Heart left ventricle (tissue), 16 donors: ENCODE data around the gene AUH. TPM values are rescaled to one million over a fixed set of nuclear protein-coding genes. Genes with fewer than 3 reads are reported as not detected.

Experiments used
- ATAC-seq, 4 donors: fragments of 200-7000 bp; cut with Tn5 transposase; one replicate each; pipeline ENCODE4 v1.9.1; 2020 to 2022; ENCODE audit warnings: moderate library complexity in 4 of 4, mild to moderate bottlenecking in 3 of 4, moderate number of reproducible peaks in 1 of 4
- DNase-seq, 5 donors: peaks; one replicate each; pipeline ENCODE4 v3.0.0-alpha.2; 2020
- H3K27ac ChIP-seq, 12 donors: fragments of 200-600 bp; sonication (generic) in 4 of 12; one replicate each; pipeline versions ENCODE4 v1.5.0 to v1.8.0; 2016 to 2022; ENCODE audit warnings: mild to moderate bottlenecking in 2 of 12
- H3K27me3 ChIP-seq, 9 donors: fragments of 200-600 bp; sonication (generic) in 2 of 9; one replicate each; pipeline versions ENCODE4 v1.5.1 to v1.8.0; 2016 to 2022; ENCODE audit warnings: mild to moderate bottlenecking in 3 of 9
- H3K36me3 ChIP-seq, 9 donors: fragments of 200-600 bp; sonication (generic) in 2 of 9; one replicate each; pipeline versions ENCODE4 v1.5.0 to v1.8.0; 2018 to 2022; ENCODE audit warnings: mild to moderate bottlenecking in 2 of 9
- H3K4me1 ChIP-seq, 12 donors: fragments of 200-600 bp; sonication (generic) in 4 of 12; one replicate each; pipeline versions ENCODE4 v1.5.0 to v1.8.0; 2016 to 2022; ENCODE audit warnings: mild to moderate bottlenecking in 3 of 12
- H3K4me3 ChIP-seq, 12 donors: fragments of 200-600 bp; sonication (generic) in 4 of 12; one replicate each; pipeline versions ENCODE4 v1.5.0 to v1.8.0; 2017 to 2022; ENCODE audit warnings: mild to moderate bottlenecking in 9 of 12, moderate library complexity in 4 of 12
- H3K9me3 ChIP-seq, 12 donors: fragments of 200-600 bp; sonication (generic) in 4 of 12; one replicate each; pipeline versions ENCODE4 v1.5.0 to v1.8.0; 2016 to 2022; ENCODE audit warnings: mild to moderate bottlenecking in 1 of 12
- CTCF ChIP-seq, 12 donors: fragments of 200-600 bp; sonication (generic) in 4 of 12; IDR thresholded peaks; one replicate each; pipeline versions ENCODE4 v1.5.0 to v1.8.0; 2018 to 2022; ENCODE audit warnings: antibody characterized with exemption in 12 of 12, mild to moderate bottlenecking in 5 of 12
- POLR2A ChIP-seq, 2 donors: fragments of 450-650 bp; IDR thresholded peaks; one replicate each; pipeline ENCODE4 v1.6.1; 2017; ENCODE audit warnings: antibody characterized with exemption in 2 of 2, mild to moderate bottlenecking in 2 of 2, moderate library complexity in 2 of 2
- WGBS, 4 donors: extraction: QIAGEN DNeasy Blood & Tissue Kit in 2 of 4; methylation state at CpG; one replicate each; pipeline versions ENCODE4 v1.1.5 to v1.1.7; 2013 to 2018; 5-methylcytosine and 5-hydroxymethylcytosine counted together
- intact Hi-C, 10 donors: fragments of 100-400 bp; cut with DNase I; formaldehyde crosslinking; loops; one replicate each; pipeline versions ENCODE4 v1.11.1 to v1.14.2; 2022
- polyA plus RNA-seq, 2 donors: library from polyadenylated mRNA; stranded (reverse); fragments of 200-250 nt; gene quantifications; one replicate each; pipeline ENCODE4 v1.2.3, GENCODE V29; 2013
- total RNA-seq, 9 donors: library from RNA; depleted of rRNA in 2 of 9; stranded (reverse); fragments of >200 nt in 2 of 9; fragmentation: NEBNext Ultra II Directional in 3 of 9; extraction: Animal tissue kit (Norgen Biotek cat#: 25700) in 3 of 9; gene quantifications; one replicate each; pipeline versions ENCODE4 v1.1.0 to v1.2.4, GENCODE V29; 2016 to 2023
- donor health status: ischemic (EF 13 %, LVEDD 7.1; RV severe dilation, severe dysfunction).
- donor health status: healthy with polysubstance abuse.
- donor health status: DM: no; HTN: yes; CAD: no.
- donor health status: DM: no; HTN: no; CAD: no.
- donor health status: ischemic (EF 25% LVEDD 6.9; RV normal size, moderate dysfunction).
- donor health status: ischemic (EF 25% LVEDD 5.7; RV mildly dilated, moderate dysfunction).
- donor health status: healthy.
- donor health status: DM: yes; HTN: yes; CAD: no.
- donor health status: ischemic (EF 35%, LVEDD 5.7; RV mildly dilated, moderate dysfunction).
- donor health status: nonischemic (EF 11% LVEDD 7.7; RV severe dilation, severe dysfunction).
- donor health status: DM: yes; HTN: yes; CAD: no.
- donor health status: PGD.
- donor health status: ischemic (EF 29% LVEDD 5.4; RV normal size, mild dysfunction).
- donor health status: nonischemic (EF 23%, LVEDD 6.1; RV moderate dilation, normal function).

Gene AUH
- total and polyA plus RNA-seq, 11 donors = 19.0 to 54.7 (median 39.7) TPM

- Histone ChIP-seq H3K36me3 (no peaks in the 10 kb centered on the region), H3K9me3 (no peaks in the 10 kb centered on the region), H3K4me1 (peaks cover 0 to 46% (median 19%) of the 10 kb centered on the region in 12 donors), H3K4me3 (no peak overlapping the region), H3K27me3 (no peaks in the 10 kb centered on the region), H3K27ac (peak overlapping the region in 2 of 12 donors; percentile 43 to 75)
- intact Hi-C loops = no loop called here
- DNase-seq (no peak), ATAC-seq (no peak)
- TF ChIP-seq CTCF (IDR thresholded peaks at IDR 0.05) (no peak), POLR2A (IDR thresholded peaks at IDR 0.05) (no peak)
- WGBS, 4 donors = 86 to 96% (median 94%) methylated on average over 2 of the region's 2 CpGs
Observed at GRCh38 chr9:91303741-91304415, 57.8 kb downstream of the AUH start.

DNA sequence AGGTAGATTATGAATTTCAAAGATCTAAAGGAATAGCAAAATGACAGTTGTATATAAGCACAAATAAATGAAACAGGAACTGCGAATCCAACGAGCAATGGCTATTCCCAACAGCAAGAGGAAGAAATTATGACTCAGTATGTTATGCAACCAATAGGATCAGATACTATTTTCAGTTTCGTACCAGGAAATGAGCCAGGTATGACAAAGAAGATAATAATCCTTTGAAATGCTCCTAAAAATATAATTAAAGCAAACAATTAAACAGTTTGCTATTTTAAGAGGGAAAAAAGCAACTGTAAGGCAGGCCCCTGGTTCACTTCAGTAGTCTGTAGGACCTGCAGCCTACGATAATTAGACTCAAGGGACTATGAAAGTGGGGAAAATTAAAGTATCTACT is 58.9 kb downstream of the AUH start:
- no peaks in the 10 kb centered on the region for H3K27me3 ChIP-seq
- H3K9me3 ChIP-seq = no peaks in the 10 kb centered on the region
- peak overlapping the region in 1 of 12 donors; percentile 32 for H3K4me3 ChIP-seq
- TF ChIP-seq POLR2A (IDR thresholded peaks at IDR 0.05) = no peak
- no peak for TF ChIP-seq CTCF (IDR thresholded peaks at IDR 0.05)
- peaks cover 0 to 1% (median 0%) of the 10 kb centered on the region in 9 donors for H3K36me3 ChIP-seq
- WGBS, 4 donors = 42 to 45% (median 43%) methylated on average over 4 of the region's 4 CpGs
- intact Hi-C loops = no loop called here
- H3K27ac ChIP-seq = peak overlapping the region in 10 of 12 donors; percentile 6 to 83 (median 32)
- peak in 3 of 4 donors; percentile 69 to 82 (median 72) for ATAC-seq
- peaks cover 0 to 49% (median 19%) of the 10 kb centered on the region in 12 donors for H3K4me1 ChIP-seq
- DNase-seq = no peak

GRCh38 chr9:91301161-91301560 is 60.6 kb downstream of the AUH start:
- no peak overlapping the region for H3K4me3 ChIP-seq
- no peaks in the 10 kb centered on the region for H3K27me3 ChIP-seq
- H3K9me3 ChIP-seq = no peaks in the 10 kb centered on the region
- H3K36me3 ChIP-seq = peaks cover 0 to 17% (median 11%) of the 10 kb centered on the region in 9 donors
- 63 to 77% (median 72%) methylated on average over 5 of the region's 5 CpGs for WGBS, 4 donors
- peaks cover 0 to 54% (median 19%) of the 10 kb centered on the region in 12 donors for H3K4me1 ChIP-seq
- ATAC-seq (peak in 1 of 4 donors; percentile 28), DNase-seq (no peak)
- intact Hi-C loops = no loop called here
- peak overlapping the region in 2 of 12 donors; percentile 11 to 75 for H3K27ac ChIP-seq
- no peak for TF ChIP-seq POLR2A (IDR thresholded peaks at IDR 0.05)
- no peak for TF ChIP-seq CTCF (IDR thresholded peaks at IDR 0.05)

DNA sequence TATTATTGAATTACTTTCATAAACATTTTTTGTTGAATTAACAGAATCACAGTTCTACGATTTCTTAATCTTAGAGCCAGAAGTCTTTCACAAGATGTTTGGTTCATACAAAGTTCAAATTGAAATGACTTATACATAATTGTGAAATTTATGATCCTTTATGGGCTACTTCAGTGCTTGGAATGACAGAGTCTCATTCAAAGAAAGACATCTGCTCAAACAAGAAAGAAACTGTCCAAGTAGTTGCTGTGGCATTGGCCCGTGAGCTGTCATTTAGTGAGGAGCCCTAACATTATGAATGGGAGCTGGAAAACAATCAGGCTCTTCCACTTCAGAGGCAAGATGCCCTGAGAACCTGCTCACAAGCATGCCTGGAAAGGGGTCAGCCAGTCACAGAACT is 63.4 kb downstream of the AUH start:
- Histone ChIP-seq H3K4me3 (no peak overlapping the region), H3K27ac (peak overlapping the region in 2 of 12 donors; percentile 55 to 75), H3K9me3 (no peaks in the 10 kb centered on the region), H3K36me3 (peaks cover 0 to 45% (median 38%) of the 10 kb centered on the region in 9 donors), H3K4me1 (peaks cover 0 to 38% (median 15%) of the 10 kb centered on the region in 12 donors), H3K27me3 (no peaks in the 10 kb centered on the region)
- ATAC-seq = no peak
- TF ChIP-seq POLR2A (IDR thresholded peaks at IDR 0.05) (no peak), CTCF (IDR thresholded peaks at IDR 0.05) (no peak)
- intact Hi-C loops = no loop called here
- WGBS, 4 donors = 68 to 76% (median 73%) methylated on average over 2 of the region's 2 CpGs
- no peak for DNase-seq
